HEK293T (cell line): ENCODE data around the gene RAB14.

ENCODE experiments used
- ARNT ChIP-seq: fragments of 450-650 bp; IDR thresholded peaks from 2 replicates; pipeline ENCODE4 v1.6.1; 2017; ENCODE audit warnings: mild to moderate bottlenecking
- BHLHE40 ChIP-seq: fragments of 450-650 bp; IDR thresholded peaks from 2 replicates; pipeline ENCODE4 v1.6.1; 2016; ENCODE audit warnings: mild to moderate bottlenecking, moderate library complexity, borderline replicate concordance
- ELF4 ChIP-seq: fragments of 450-650 bp; IDR thresholded peaks from 2 replicates; pipeline ENCODE4 v1.6.1; 2017; ENCODE audit warnings: antibody characterized with exemption
- FOXA1 ChIP-seq: fragments of 450-650 bp; IDR thresholded peaks from 2 replicates; pipeline ENCODE4 v1.6.1; 2016; ENCODE audit warnings: mild to moderate bottlenecking
- FOXK2 ChIP-seq: fragments of 450-650 bp; IDR thresholded peaks from 2 replicates; pipeline ENCODE4 v1.6.1; 2016; ENCODE audit warnings: mild to moderate bottlenecking
- FOXM1 ChIP-seq: fragments of 450-650 bp; IDR thresholded peaks from 2 replicates; pipeline ENCODE4 v1.6.1; 2017; ENCODE audit warnings: mild to moderate bottlenecking, borderline replicate concordance
- HDGF ChIP-seq: fragments of 450-650 bp; IDR thresholded peaks from 2 replicates; pipeline ENCODE4 v1.6.1; 2017; ENCODE audit warnings: antibody characterized with exemption, borderline replicate concordance
- L3MBTL2 ChIP-seq: fragments of 450-650 bp; conservative IDR thresholded peaks from 2 replicates; pipeline ENCODE4 v1.6.1; 2016; ENCODE audit warnings: mild to moderate bottlenecking
- SP1 ChIP-seq: fragments of 450-650 bp; IDR thresholded peaks from 2 replicates; pipeline ENCODE4 v1.6.1; 2017
- SUZ12 ChIP-seq: fragments of 450-650 bp; IDR thresholded peaks from 2 replicates; pipeline ENCODE4 v1.6.1; 2016; ENCODE audit warnings: mild to moderate bottlenecking
- TARDBP ChIP-seq: fragments of 450-650 bp; IDR thresholded peaks from 2 replicates; pipeline ENCODE4 v1.6.1; 2016
- ZNF384 ChIP-seq: fragments of 450-650 bp; IDR thresholded peaks from 2 replicates; pipeline ENCODE4 v1.6.1; 2016
- TF ChIP-seq, protein P1 (sequence below): fragments of 450-650 bp; IDR thresholded peaks from 2 replicates; pipeline ENCODE4 v1.6.1; 2016

DNA sequence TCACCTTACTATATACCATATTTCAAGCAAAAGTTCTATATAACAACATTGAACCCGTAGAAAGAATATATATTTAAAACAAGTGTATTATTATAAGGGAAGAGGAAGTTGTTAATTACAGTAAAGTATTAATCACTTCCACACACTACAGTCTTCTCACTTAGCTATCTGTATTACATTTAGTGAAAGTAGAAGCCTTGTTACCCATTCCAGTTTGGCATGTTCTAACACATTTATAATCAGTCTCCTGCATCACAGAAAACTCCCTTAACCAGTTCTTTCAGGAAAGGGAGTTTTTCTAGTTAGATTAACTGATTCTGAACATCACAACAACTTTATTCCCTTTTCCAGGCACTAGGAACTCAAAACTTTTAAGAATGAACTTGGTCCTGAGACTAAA is 6.9 kb downstream of the RAB14 start:
- TF ChIP-seq SUZ12 (no peak), BHLHE40 (no peak), SP1 (no peak), FOXM1 (no peak), ARNT (no peak), ZNF384 (no peak), ELF4 (no peak), FOXA1 (no peak), L3MBTL2 (no peak), FOXK2 (no peak), HDGF (no peak), TARDBP (no peak)
- TF ChIP-seq, protein P1, sequence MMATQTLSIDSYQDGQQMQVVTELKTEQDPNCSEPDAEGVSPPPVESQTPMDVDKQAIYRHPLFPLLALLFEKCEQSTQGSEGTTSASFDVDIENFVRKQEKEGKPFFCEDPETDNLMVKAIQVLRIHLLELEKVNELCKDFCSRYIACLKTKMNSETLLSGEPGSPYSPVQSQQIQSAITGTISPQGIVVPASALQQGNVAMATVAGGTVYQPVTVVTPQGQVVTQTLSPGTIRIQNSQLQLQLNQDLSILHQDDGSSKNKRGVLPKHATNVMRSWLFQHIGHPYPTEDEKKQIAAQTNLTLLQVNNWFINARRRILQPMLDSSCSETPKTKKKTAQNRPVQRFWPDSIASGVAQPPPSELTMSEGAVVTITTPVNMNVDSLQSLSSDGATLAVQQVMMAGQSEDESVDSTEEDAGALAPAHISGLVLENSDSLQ = no peak
